H9 (cell line): ENCODE data around the gene SLC51B. TPM values are rescaled to one million over a fixed set of nuclear protein-coding genes. Genes with fewer than 3 reads are reported as not detected.

Experiments
- DNase-seq: peaks from one replicate; pipeline ENCODE4 v3.0.0-alpha.2; 2017
- H2AFZ ChIP-seq: one replicate; pipeline ENCODE4 v1.6.1; 2013; ENCODE audit warnings: mild to moderate bottlenecking, low read length, control low read depth, moderate library complexity
- H2AK5ac ChIP-seq: 2 replicates; pipeline ENCODE4 v1.6.1; 2013; ENCODE audit warnings: low read length, control low read depth, mixed read lengths; ENCODE audit not compliant: insufficient read length
- H2BK120ac ChIP-seq: one replicate; pipeline ENCODE4 v1.6.1; 2013; ENCODE audit warnings: low read depth, mild to moderate bottlenecking, low read length, control low read depth, inconsistent platforms; ENCODE audit not compliant: poor library complexity, severe bottlenecking
- H2BK12ac ChIP-seq: 2 replicates; pipeline ENCODE4 v1.6.1; 2013; ENCODE audit warnings: low read length, control low read depth, mixed read lengths, low read depth; ENCODE audit not compliant: insufficient read length
- H2BK15ac ChIP-seq: 2 replicates; pipeline ENCODE4 v1.6.1; 2013; ENCODE audit warnings: low read depth, low read length, control low read depth
- H2BK20ac ChIP-seq: one replicate; pipeline ENCODE4 v1.6.1; 2013; ENCODE audit warnings: low read depth, mild to moderate bottlenecking, low read length, control low read depth, inconsistent platforms; ENCODE audit not compliant: poor library complexity, severe bottlenecking
- H2BK5ac ChIP-seq: 2 replicates; pipeline ENCODE4 v1.6.1; 2013; ENCODE audit warnings: low read length, control low read depth, mixed read lengths; ENCODE audit not compliant: insufficient read length
- H3K14ac ChIP-seq: 2 replicates; pipeline ENCODE4 v1.6.1; 2013; ENCODE audit warnings: low read length, control low read depth; ENCODE audit not compliant: insufficient read depth
- H3K18ac ChIP-seq: 2 replicates; pipeline ENCODE4 v1.6.1; 2013; ENCODE audit warnings: low read depth, mild to moderate bottlenecking, mixed read lengths, low read length, control low read depth; ENCODE audit not compliant: insufficient read length
- H3K23ac ChIP-seq: 2 replicates; pipeline ENCODE4 v1.6.1; 2013; ENCODE audit warnings: low read length, control low read depth, mixed read lengths, low read depth; ENCODE audit not compliant: insufficient read length
- H3K23me2 ChIP-seq: 2 replicates; pipeline ENCODE4 v1.6.1; 2013; ENCODE audit warnings: low read depth, mild to moderate bottlenecking, mixed read lengths, low read length, control low read depth; ENCODE audit not compliant: insufficient read length, poor library complexity, severe bottlenecking
- H3K27ac ChIP-seq: 2 replicates; pipeline ENCODE4 v1.5.1; 2013; ENCODE audit warnings: low read length, control low read depth, mixed read lengths, low read depth; ENCODE audit not compliant: insufficient read length
- H3K27me3 ChIP-seq: 2 replicates; pipeline ENCODE4 v1.6.1; 2013; ENCODE audit warnings: low read length, control low read depth, inconsistent platforms; ENCODE audit not compliant: insufficient read depth
- H3K4ac ChIP-seq: 2 replicates; pipeline ENCODE4 v1.6.1; 2013; ENCODE audit warnings: low read depth, mild to moderate bottlenecking, control low read depth, inconsistent platforms, low read length, moderate library complexity
- H3K4me1 ChIP-seq: 2 replicates; pipeline ENCODE4 v1.6.1; 2013; ENCODE audit warnings: low read length, control low read depth, inconsistent platforms; ENCODE audit not compliant: insufficient read depth
- H3K4me2 ChIP-seq: 2 replicates; pipeline ENCODE4 v1.6.1; 2013; ENCODE audit warnings: low read length, control low read depth, mixed read lengths; ENCODE audit not compliant: insufficient read length, insufficient read depth
- H3K56ac ChIP-seq: 2 replicates; pipeline ENCODE4 v1.6.1; 2013; ENCODE audit warnings: low read depth, mild to moderate bottlenecking, mixed read lengths, low read length, control low read depth; ENCODE audit not compliant: insufficient read length
- H3K79me1 ChIP-seq: 2 replicates; pipeline ENCODE4 v1.6.1; 2013; ENCODE audit warnings: low read depth, mild to moderate bottlenecking, moderate library complexity, low read length, control low read depth, inconsistent platforms; ENCODE audit not compliant: insufficient read depth, poor library complexity, severe bottlenecking
- H3K79me2 ChIP-seq: 2 replicates; pipeline ENCODE4 v1.6.1; 2013; ENCODE audit warnings: low read length, control low read depth, inconsistent platforms; ENCODE audit not compliant: insufficient read depth
- H3K9ac ChIP-seq: 2 replicates; pipeline ENCODE4 v1.6.1; 2013; ENCODE audit warnings: low read length, control low read depth, mixed read lengths; ENCODE audit not compliant: insufficient read length; ENCODE audit errors: extremely low read depth
- H3K9me3 ChIP-seq: one replicate; pipeline ENCODE4 v1.6.1; 2013; ENCODE audit warnings: low read depth, low read length, inconsistent platforms; ENCODE audit not compliant: control insufficient read depth
- H3T11ph ChIP-seq: one replicate; pipeline ENCODE4 v1.6.1; 2013; ENCODE audit warnings: mild to moderate bottlenecking, low read length, control low read depth, inconsistent platforms
- H4K20me1 ChIP-seq: one replicate; pipeline ENCODE4 v1.6.1; 2013; ENCODE audit not compliant: control insufficient read depth, insufficient read length, insufficient read depth
- H4K5ac ChIP-seq: 2 replicates; pipeline ENCODE4 v1.6.1; 2013; ENCODE audit warnings: low read depth, mild to moderate bottlenecking, mixed read lengths, low read length, control low read depth; ENCODE audit not compliant: insufficient read length
- H4K8ac ChIP-seq: replicated peaks from 2 replicates; pipeline ENCODE4 v1.6.1; 2013; ENCODE audit warnings: low read length, control low read depth, mixed read lengths, low read depth; ENCODE audit not compliant: insufficient read length
- H4K91ac ChIP-seq: 2 replicates; pipeline ENCODE4 v1.6.1; 2013; ENCODE audit warnings: low read depth, mild to moderate bottlenecking, moderate library complexity, mixed read lengths, low read length, control low read depth; ENCODE audit not compliant: insufficient read length
- H3K27ac Mint-ChIP-seq, 3 experiments: 2 replicates in 2 of 3; 3 replicates in 1 of 3; pipeline ENCODE4 v1.8.0; 2020 to 2021; ENCODE audit warnings: mixed read lengths in 3 of 3, mild to moderate bottlenecking in 1 of 3, moderate library complexity in 1 of 3
- H3K27me3 Mint-ChIP-seq: 2 replicates; pipeline ENCODE4 v1.8.0; 2021; ENCODE audit warnings: low read depth, mild to moderate bottlenecking, moderate library complexity, mixed read lengths
- H3K36me3 Mint-ChIP-seq, 3 experiments: 2 replicates in 2 of 3; 3 replicates in 1 of 3; pipeline ENCODE4 v1.8.0; 2020 to 2021; ENCODE audit warnings: low read depth in 3 of 3, mixed read lengths in 3 of 3; ENCODE audit not compliant: insufficient read depth in 1 of 3
- H3K4me1 Mint-ChIP-seq, 2 experiments: 2 replicates each; pipeline ENCODE4 v1.8.0; 2020; ENCODE audit warnings: mixed read lengths in 2 of 2
- H3K4me3 Mint-ChIP-seq, 2 experiments: 2 replicates in 1 of 2; 3 replicates in 1 of 2; pipeline ENCODE4 v1.8.0; 2020 to 2021; ENCODE audit warnings: mild to moderate bottlenecking in 2 of 2, mixed read lengths in 2 of 2, moderate library complexity in 1 of 2
- H3K9me3 Mint-ChIP-seq, 2 experiments: 2 replicates in 1 of 2; 3 replicates in 1 of 2; pipeline ENCODE4 v1.8.0; 2020; ENCODE audit warnings: mild to moderate bottlenecking in 2 of 2, mixed read lengths in 2 of 2, moderate library complexity in 1 of 2
- CTCF ChIP-seq: fragments of 200-600 bp; sonication (generic); conservative IDR thresholded peaks from 3 replicates; pipeline ENCODE4 v1.8.0; 2021; ENCODE audit warnings: antibody characterized with exemption, mild to moderate bottlenecking
- WGBS: extraction: QIAGEN DNeasy Blood & Tissue Kit; methylation state at CpG from one replicate; pipeline ENCODE4 v1.1.7; 2013; ENCODE audit warnings: missing lambda C conversion rate, low lambda C conversion rate, mixed read lengths; ENCODE audit not compliant: insufficient read length; ENCODE audit errors: extremely low coverage; 5-methylcytosine and 5-hydroxymethylcytosine counted together
- total RNA-seq: library from RNA; stranded (reverse); gene quantifications from 2 replicates; pipeline ENCODE4 v1.2.1, GENCODE V29; 2021

SLC51B gene
- total RNA-seq, 1 experiment from 2014 or later = not detected

- Histone ChIP-seq H3T11ph (no peak overlapping the region), H2BK120ac (no peak overlapping the region), H2BK5ac (no peak overlapping the region), H3K23ac (no peak overlapping the region), H3K4me1 (no peaks in the 10 kb centered on the region), H4K91ac (no peak overlapping the region), H3K9ac (no peak overlapping the region), H3K18ac (no peak overlapping the region), H3K23me2 (peaks cover 3% of the 10 kb centered on the region), H2AK5ac (no peak overlapping the region), H4K8ac (no peak overlapping the region), H3K14ac (peak overlapping the region; percentile 38; the same call in 1 of the 2 replicates), H2BK12ac (no peak overlapping the region), H3K56ac (no peak overlapping the region), H3K79me1 (no peaks in the 10 kb centered on the region), H4K20me1 (no peaks in the 10 kb centered on the region), H3K27ac (no peak overlapping the region), H2BK20ac (no peak overlapping the region), H3K27me3 (no peaks in the 10 kb centered on the region), H3K4me2 (no peak overlapping the region), H4K5ac (no peak overlapping the region), H3K79me2 (no peaks in the 10 kb centered on the region), H2AFZ (no peak overlapping the region), H2BK15ac (no peak overlapping the region), H3K9me3 (no peaks in the 10 kb centered on the region), H3K4ac (no peak overlapping the region)
- H3K36me3 Mint-ChIP-seq = peaks cover 6 to 20% (median 8%) of the 10 kb centered on the region in 3 experiments; a peak in 6 of 7 replicates
- no peaks in the 10 kb centered on the region for H3K9me3 Mint-ChIP-seq
- H3K27me3 Mint-ChIP-seq = no peaks in the 10 kb centered on the region
- peak; percentile 72 for DNase-seq
- no CpG with 5 or more reads among the region's 75 CpGs for WGBS
- H3K4me3 Mint-ChIP-seq = peak overlapping the region in 1 of 2 experiments; percentile 81; a peak in 4 of 5 replicates
- peaks cover 4% of the 10 kb centered on the region in 2 experiments; a peak in 3 of 4 replicates for H3K4me1 Mint-ChIP-seq
- H3K27ac Mint-ChIP-seq = peak overlapping the region; percentile 16 to 91 (median 34); a peak in 4 of 7 replicates
- no peak; the same call in 2 of the 3 replicates for TF ChIP-seq CTCF
Measured at GRCh38 chr15:65101891-65102708, 56.9 kb downstream of the SLC51B start.
